Measurements from ENCODE around the gene UBE2E2.

UBE2E2 gene

GRCh38 chr3:23193831-23194230, 9.3 kb upstream of the UBE2E2 start:
- no peak for DNase-seq (ENCODE audit: low read depth in 2 of 2)

- DNase-seq (ENCODE audit: low read depth in 2 of 2) = no peak
Observed at GRCh38 chr3:23198801-23199200, 4.3 kb upstream of the UBE2E2 start.

GRCh38 chr3:23199649-23200048, 3.5 kb upstream of the UBE2E2 start:
- no peak for DNase-seq (ENCODE audit: low read depth in 2 of 2)

- no peak for DNase-seq (ENCODE audit: low read depth in 2 of 2)
Observed at GRCh38 chr3:23201154-23201838, 1.8 kb upstream of the UBE2E2 start.

DNA sequence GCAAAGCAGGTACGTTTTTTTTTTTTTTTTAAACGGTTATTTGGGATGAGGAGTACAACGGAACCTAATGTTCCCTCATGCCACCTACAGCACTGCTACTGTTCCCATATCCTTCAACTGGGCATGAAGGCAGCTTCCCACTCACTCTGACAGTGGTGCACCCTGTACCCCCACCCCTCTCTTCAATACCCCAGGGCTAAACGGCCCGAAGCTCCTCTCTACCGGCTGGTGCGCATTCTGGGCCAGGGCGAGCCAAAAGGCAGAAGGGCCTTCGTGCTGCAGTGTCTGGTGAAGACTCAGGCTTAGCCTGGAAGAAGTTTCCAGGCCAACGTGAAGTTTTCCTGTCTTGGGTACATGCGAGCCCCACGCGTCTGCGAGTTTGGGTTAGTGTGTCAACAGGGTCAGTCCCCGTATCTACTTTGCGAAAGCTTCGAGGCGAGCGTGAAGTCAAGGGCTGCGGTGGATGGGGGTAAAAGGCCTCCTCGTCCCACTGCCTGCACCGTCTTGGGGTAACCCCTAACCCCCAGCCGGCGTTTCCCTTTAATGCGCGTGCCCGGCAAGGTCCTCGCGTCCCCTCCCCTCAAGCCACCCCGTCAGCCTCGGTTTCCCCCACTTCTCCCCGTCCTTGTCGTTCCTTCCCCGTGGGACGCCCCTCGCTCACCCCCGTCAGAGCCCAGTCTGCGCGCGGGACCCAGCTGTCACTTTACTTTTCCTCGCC, 765 bp upstream of the UBE2E2 start:
- DNase-seq (ENCODE audit: low read depth in 2 of 2) = no peak

GRCh38 chr3:23203708-23204330, 692 bp downstream of the UBE2E2 start:
- DNase-seq (ENCODE audit: low read depth in 2 of 2) = peak in 1 of 2 donors; percentile 4

- DNase-seq (ENCODE audit: low read depth in 2 of 2) = no peak
Observed at GRCh38 chr3:23206366-23206765, 3.2 kb downstream of the UBE2E2 start.

DNA sequence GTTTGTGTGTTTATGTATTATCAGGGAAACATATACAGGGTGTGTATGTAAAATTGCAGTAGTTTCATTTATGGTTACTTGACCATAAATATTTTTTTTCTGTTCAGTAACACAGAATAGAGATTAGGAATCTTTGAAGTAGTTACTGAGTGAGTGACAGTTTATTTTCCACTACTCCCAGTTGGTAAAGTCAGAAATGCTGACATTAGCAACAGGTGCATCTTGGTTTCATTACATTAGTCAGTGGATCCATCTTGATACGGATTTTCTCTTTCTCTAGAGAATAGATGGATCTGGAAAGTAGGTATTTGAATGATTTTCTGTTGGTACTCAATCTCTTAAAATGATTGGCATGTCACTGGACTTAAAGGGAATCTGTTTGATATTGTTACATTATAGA, 6.0 kb downstream of the UBE2E2 start:
- DNase-seq (ENCODE audit: low read depth in 2 of 2) = no peak

- no peak for DNase-seq (ENCODE audit: low read depth in 2 of 2)
Observed at GRCh38 chr3:23209747-23210487, 6.8 kb downstream of the UBE2E2 start.

- DNase-seq (ENCODE audit: low read depth in 2 of 2) = no peak
Observed at GRCh38 chr3:23213813-23214212, 10.7 kb downstream of the UBE2E2 start.

DNA sequence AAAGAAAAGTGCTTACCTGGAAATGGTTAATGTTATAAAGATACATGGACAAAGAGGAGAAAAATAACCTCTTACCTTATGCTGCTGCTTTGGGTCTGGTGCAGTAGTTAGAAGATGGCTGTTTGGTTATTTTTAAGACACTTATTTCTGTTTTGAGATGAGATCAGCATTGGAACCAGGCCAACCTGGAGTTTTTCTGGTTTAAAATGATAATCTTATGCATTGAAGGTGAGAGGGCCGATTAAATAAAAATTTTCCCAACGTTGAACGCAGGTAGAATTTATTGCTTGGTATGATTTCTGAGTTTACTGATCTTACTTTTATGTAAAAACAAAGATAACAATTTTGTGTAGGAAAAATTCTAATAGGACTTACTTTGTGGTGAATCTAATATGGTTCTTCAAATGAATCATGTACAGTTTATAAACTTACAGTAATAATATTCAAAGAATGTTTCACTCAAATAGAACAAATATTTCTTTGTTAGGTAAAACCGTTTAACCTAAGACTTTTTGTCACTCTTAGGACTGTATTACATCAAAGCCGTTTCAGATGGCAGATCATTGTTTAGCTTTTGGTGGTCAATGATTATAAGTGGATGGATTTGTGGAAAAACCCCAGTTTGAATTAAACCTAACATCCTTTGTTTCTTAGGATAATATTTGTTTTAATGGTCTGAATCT, 14.9 kb downstream of the UBE2E2 start:
- DNase-seq (ENCODE audit: low read depth in 2 of 2) = no peak

- no peak for DNase-seq (ENCODE audit: low read depth in 2 of 2)
Observed at GRCh38 chr3:23219117-23219516, 16.0 kb downstream of the UBE2E2 start.

- no peak for DNase-seq (ENCODE audit: low read depth in 2 of 2)
Observed at GRCh38 chr3:23219552-23219951, 16.4 kb downstream of the UBE2E2 start.

- no peak for DNase-seq (ENCODE audit: low read depth in 2 of 2)
Observed at GRCh38 chr3:23221136-23221535, 18.0 kb downstream of the UBE2E2 start.

DNA sequence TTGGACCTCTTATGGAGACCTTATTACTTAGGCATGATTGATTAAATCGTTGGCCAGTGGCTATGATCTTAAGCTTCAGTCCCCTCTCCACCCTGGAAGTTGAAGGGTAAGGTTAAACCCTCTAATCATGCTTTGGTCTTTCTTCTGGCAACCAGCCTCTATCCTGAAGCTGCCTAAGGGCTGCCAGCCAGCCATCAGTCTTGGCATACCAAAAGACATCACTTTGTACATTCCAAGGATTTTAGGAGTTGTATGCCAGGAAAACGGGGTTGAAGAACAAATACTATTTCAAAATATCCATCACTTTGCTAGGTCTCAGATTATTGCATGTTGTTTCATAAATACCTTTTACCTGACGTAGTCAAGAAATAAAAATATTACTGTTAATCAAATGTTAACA, 28.9 kb downstream of the UBE2E2 start:
- DNase-seq (ENCODE audit: low read depth in 2 of 2) = no peak

- no peak for DNase-seq (ENCODE audit: low read depth in 2 of 2)
Observed at GRCh38 chr3:23232854-23233253, 29.7 kb downstream of the UBE2E2 start.

DNA sequence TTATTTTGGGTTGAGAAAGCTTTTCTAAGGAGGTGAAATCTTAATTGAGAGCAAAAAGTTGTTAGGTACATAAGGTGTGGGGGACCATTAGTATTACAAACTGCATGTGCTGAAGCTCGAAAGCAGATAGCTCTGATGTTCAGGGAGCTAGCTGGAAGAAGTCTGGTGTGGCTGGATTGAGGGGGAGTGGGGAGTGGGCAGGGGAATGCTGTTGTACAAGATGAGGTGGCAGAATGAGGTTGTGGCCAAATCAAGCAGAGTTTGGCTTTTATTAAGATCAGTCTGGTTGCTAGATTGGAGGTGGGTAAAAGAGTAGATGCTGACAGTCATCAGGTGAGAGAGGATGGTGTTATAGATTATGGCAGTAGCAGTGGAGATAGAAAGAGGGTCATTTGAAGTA, 32.1 kb downstream of the UBE2E2 start:
- no peak for DNase-seq (ENCODE audit: low read depth in 2 of 2)

DNA sequence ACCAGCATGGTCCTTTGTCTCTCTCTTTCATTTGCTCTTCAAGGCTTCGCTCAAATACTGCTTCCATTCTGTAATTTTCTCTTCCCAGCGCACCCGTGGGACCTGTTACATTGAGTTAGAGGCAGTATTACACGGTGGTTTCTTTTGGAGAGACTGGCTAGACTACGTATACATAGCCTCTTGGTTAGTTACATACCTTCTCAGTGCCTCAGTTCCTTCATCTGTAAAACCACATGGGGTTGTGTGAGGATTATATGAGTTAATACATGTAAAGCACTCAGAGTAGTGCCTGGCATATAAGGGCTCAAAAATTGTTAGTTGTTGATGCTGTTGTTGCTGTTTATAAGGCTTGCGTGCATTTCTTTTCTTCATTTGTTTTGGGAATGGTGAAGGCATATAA, 33.8 kb downstream of the UBE2E2 start:
- no peak for DNase-seq (ENCODE audit: low read depth in 2 of 2)

DNA sequence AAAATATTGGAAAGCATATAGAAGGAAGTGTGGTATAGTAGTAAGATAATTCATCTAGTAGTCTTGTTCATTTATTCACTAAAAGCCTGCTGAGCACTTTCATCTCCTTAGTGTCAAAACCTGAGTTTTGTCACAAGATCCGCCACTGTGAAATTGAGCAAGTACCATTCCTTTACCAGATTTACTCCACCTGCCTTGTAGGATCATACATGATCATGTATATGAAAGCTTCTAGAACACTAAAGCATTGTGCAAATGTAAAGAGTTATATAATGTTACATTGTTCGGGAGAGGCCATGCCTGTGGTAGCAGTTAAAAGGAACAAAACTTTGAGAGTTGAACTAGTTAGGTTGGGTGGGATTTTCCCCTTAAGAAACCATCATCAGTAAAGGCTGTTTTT, 35.0 kb downstream of the UBE2E2 start:
- DNase-seq (ENCODE audit: low read depth in 2 of 2) = no peak

GRCh38 chr3:23238578-23238977, 35.5 kb downstream of the UBE2E2 start:
- DNase-seq (ENCODE audit: low read depth in 2 of 2) = no peak

- no peak for DNase-seq (ENCODE audit: low read depth in 2 of 2)
Observed at GRCh38 chr3:23239211-23240068, 36.3 kb downstream of the UBE2E2 start.

Measured in stimulated activated CD4-positive, alpha-beta T cell treated with anti-CD3 and anti-CD28 coated beads, Interleukin-15, amount 100 ng/mL, for 48 hours (primary cell).